HG03575 (cell line): ENCODE results near the gene FHOD3.

Experiments used
- ATAC-seq: cut with Tn5 transposase; IDR thresholded peaks from one replicate; pipeline ENCODE4 v1.9.1; 2021; ENCODE audit not compliant: unreplicated experiment, insufficient number of reproducible peaks, low FRiP score; ENCODE audit errors: extremely low read depth

Gene FHOD3

GRCh38 chr18:36394486-36394885 is 97.0 kb downstream of the FHOD3 start:
- no peak for ATAC-seq

GRCh38 chr18:36396190-36396589 is 98.7 kb downstream of the FHOD3 start:
- no peak for ATAC-seq

- ATAC-seq = no peak
Measured at GRCh38 chr18:36397033-36397432, 99.5 kb downstream of the FHOD3 start.

- ATAC-seq = no peak
Measured at GRCh38 chr18:36398419-36398818, 100.9 kb downstream of the FHOD3 start.

- ATAC-seq = no peak
Measured at GRCh38 chr18:36399055-36399454, 101.5 kb downstream of the FHOD3 start.

GRCh38 chr18:36401462-36401861 is 103.9 kb downstream of the FHOD3 start:
- ATAC-seq = no peak

- ATAC-seq = no peak
Measured at GRCh38 chr18:36402765-36403396, 105.4 kb downstream of the FHOD3 start.

- no peak for ATAC-seq
Measured at GRCh38 chr18:36403896-36404820, 106.6 kb downstream of the FHOD3 start.

GRCh38 chr18:36405611-36406010 is 108.1 kb downstream of the FHOD3 start:
- no peak for ATAC-seq

GRCh38 chr18:36406805-36407204 is 109.3 kb downstream of the FHOD3 start:
- no peak for ATAC-seq

- no peak for ATAC-seq
Measured at GRCh38 chr18:36408606-36409005, 111.1 kb downstream of the FHOD3 start.

GRCh38 chr18:36409779-36410178 is 112.3 kb downstream of the FHOD3 start:
- no peak for ATAC-seq

GRCh38 chr18:36410346-36410745 is 112.8 kb downstream of the FHOD3 start:
- no peak for ATAC-seq

- ATAC-seq = no peak
Measured at GRCh38 chr18:36411745-36412168, 114.2 kb downstream of the FHOD3 start.

GRCh38 chr18:36412778-36413177 is 115.3 kb downstream of the FHOD3 start:
- ATAC-seq = no peak

- ATAC-seq = no peak
Measured at GRCh38 chr18:36415171-36415570, 117.7 kb downstream of the FHOD3 start.

- no peak for ATAC-seq
Measured at GRCh38 chr18:36415625-36416024, 118.1 kb downstream of the FHOD3 start.

GRCh38 chr18:36419188-36419899 is 121.8 kb downstream of the FHOD3 start:
- no peak for ATAC-seq

GRCh38 chr18:36419900-36420531 is 122.5 kb downstream of the FHOD3 start:
- ATAC-seq = no peak
